ENCODE results near the gene SPTLC3.

- TF ChIP-seq, protein P1, sequence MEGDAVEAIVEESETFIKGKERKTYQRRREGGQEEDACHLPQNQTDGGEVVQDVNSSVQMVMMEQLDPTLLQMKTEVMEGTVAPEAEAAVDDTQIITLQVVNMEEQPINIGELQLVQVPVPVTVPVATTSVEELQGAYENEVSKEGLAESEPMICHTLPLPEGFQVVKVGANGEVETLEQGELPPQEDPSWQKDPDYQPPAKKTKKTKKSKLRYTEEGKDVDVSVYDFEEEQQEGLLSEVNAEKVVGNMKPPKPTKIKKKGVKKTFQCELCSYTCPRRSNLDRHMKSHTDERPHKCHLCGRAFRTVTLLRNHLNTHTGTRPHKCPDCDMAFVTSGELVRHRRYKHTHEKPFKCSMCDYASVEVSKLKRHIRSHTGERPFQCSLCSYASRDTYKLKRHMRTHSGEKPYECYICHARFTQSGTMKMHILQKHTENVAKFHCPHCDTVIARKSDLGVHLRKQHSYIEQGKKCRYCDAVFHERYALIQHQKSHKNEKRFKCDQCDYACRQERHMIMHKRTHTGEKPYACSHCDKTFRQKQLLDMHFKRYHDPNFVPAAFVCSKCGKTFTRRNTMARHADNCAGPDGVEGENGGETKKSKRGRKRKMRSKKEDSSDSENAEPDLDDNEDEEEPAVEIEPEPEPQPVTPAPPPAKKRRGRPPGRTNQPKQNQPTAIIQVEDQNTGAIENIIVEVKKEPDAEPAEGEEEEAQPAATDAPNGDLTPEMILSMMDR (IDR thresholded peaks at IDR 0.05) = no peak
- TF ChIP-seq POLR2A (IDR thresholded peaks at IDR 0.05) (no peak), POLR2AphosphoS5 (IDR thresholded peaks at IDR 0.05) (no peak)
Observed at GRCh38 chr20:13174402-13174801, 165.6 kb downstream of the SPTLC3 start.

Measured in breast epithelium (tissue), 3 donors.